GM19193 (cell line): ENCODE data around the gene UPK3B.
A peak's percentile ranks its signal among the peaks of the same experiment; 100 is the strongest.

ENCODE experiments used
- POLR2A ChIP-seq: IDR thresholded peaks from 4 replicates; pipeline ENCODE4 v1.6.1; 2011; ENCODE audit not compliant: insufficient read depth, insufficient read length; ENCODE audit errors: extremely low read depth

UPK3B gene

GRCh38 chr7:76549025-76549854 lies 38.9 kb downstream of the UPK3B start:
- peak; percentile 76 for TF ChIP-seq POLR2A
